RPMI7951 (cell line): ENCODE measurements around the gene OR2T3. TPM values are rescaled to one million over a fixed set of nuclear protein-coding genes. Genes with fewer than 3 reads are reported as not detected.
"Not testable (repeated sequence)": the region's sequence is repeated elsewhere in the genome, so short reads cannot be mapped to it uniquely, and the experiment has no call there.

Experiments used
- DNase-seq: peaks from one replicate; pipeline ENCODE4 v3.0.0-alpha.2; 2012; ENCODE audit warnings: low read depth
- total RNA-seq: library from RNA; depleted of rRNA; stranded (reverse); fragments of >200 nt; shearing (Covaris generic); gene quantifications from 2 replicates; pipeline ENCODE4 v1.2.3, GENCODE V29; 2014; rRNA removed

The OR2T3 gene
- total RNA-seq, 1 experiment from 2014 or later, result not detected

DNA sequence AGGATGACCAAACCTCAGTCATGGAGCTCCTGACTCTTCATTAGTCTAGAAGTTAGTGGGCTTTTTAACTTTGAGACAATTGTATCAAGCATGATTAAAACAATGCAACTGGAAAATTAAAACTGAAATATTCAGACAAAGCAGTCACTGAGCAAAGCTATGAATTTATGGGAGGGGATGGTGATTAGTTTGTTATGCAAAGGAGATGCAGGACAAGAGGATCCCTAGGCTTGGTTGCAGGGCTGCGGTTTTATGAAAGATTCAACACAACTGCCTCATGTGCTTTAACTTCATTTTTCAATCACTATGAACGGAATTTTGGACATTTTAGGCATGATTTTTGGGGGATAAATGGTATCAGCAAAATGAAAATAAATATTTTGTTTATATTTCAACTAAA, 1.0 kb upstream of the OR2T3 start:
- not testable (repeated sequence) for DNase-seq

DNA sequence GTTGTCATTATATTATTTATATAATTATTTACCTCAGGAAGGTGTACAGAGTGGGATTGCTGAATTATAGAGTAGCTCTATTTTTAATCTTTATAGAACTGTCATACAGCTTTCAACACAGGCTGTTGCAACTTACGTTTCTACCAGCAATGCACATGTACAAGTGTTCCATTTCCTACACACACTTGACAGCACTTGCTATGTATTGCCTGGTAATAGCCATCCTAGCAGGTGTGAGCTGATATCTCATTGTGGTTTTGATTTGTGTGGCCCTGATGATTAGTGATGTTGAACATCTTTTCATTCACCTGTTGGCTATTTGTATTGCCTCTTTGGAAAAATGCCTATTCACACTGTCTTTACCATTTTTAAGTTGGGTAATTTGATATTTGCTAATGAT, 2.5 kb downstream of the OR2T3 start:
- DNase-seq, result not testable (repeated sequence)

DNA sequence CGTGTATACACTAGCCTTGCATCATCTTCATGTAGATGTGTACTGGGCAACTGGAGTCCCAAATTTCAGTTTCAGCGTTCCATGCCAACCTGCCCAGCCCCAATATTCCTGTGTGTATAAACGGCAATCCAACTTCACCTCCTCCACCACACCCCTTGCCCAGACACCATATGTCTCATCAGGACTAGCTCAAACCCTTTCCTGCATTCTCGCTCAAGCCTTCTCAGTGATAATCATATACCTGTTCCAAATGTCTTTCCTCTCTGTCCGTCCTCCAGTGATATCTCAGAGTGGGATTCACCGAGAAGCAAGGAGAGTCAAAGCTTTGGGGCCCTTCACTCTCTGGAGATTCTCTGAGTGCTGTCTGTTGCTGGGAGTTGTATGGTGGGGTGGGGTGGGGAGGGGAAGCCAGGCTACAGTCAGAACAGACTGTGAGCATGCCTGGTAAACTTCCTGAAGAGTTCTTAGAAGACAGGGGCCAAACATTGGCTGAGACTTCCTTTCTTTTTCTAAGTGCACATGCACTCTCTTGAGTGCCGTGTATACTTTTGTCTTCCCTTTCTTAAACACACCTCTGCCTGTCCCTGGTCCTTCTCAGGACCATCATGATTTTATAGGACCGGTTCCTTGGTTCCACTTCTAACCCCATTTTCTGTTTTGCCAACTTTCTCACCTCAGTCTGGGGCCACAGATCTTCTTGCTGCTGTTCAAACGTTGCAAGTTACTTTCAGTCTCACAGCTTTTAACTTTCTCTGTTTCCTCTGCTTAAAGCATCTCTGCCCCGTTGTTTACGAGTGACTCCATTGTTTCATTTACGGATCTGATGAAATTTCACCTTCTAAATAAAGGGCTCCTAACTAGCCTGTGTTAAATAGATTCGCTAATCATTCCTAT, 8.8 kb downstream of the OR2T3 start:
- not testable (repeated sequence) for DNase-seq

DNA sequence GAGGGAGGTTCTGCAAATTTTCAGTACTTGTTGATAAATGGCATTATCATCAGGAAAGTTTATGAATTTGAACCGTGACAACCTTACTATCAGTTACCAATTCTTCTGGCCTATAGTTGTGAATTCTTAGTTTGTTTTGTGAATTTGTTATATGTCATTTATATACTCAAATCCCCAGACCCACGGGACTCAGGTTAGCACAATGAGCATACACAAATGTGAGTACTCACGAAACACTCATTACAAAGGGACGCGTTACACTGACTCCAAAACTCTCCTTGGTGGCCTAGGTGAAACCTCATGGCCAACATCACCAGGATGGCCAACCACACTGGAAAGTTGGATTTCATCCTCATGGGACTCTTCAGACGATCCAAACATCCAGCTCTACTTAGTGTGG, 15.1 kb downstream of the OR2T3 start, which contains the start of gene OR2T5:
OR2T5 (plus strand) TSS at position 301 of the 400 bp plus-strand sequence; CDS start at position 301, 0 bp downstream.
- not testable (repeated sequence) for DNase-seq

DNA sequence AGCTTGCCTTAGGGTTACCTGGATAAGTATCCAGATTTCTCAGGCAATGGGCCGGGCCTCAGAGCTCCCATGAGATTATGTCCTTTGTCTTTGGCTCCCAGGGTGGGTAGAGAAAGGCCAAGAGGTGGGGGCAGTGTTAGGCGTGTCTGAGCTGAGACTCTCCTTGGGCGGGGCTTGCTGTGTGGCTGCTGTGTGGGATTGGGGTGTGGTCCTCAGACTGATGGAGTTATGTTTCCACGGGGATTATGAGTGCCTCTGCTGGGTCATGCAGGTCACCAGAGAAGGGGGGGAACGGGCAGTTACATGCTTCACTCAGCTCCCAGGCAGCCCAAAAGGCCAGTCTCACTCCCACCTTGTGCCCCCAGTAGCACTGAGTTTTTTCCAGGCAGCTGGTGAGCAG, 23.5 kb downstream of the OR2T3 start:
- DNase-seq, result not testable (repeated sequence)

DNA sequence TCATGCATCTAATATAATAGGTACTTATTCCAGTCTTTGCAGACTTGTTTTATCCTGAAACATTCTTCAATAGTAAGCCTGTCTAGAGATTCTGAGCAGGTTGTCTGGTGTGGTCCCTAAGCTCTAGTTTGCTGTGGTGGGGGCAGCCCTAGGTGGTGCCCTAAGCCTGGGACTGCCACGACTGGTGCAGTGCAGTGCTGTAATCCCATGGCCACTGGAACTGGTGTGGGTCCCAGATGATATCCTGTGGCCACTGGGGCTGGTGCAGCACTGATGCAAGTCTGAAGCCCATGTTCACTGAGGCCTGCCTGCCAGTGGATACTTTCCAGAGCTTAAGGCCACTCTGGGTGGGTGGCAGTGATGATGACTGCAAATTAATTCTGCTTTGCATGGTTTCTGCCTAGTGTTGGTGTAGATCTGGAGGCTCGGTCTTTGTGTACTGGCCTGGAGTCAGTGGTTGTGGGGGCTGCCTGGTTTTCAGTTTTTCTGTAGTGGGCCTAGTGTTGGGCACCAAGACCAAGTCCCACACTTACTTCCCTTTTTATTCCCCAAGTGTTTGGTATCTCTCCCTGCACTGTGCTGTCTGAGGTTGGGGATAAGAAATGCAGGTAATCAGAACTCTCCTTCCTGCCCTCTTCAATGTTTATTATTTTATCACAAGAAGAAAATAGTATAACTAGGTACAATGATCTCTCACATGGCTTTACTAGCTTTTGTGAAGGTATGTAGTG, 27.3 kb downstream of the OR2T3 start:
- DNase-seq, result not testable (repeated sequence)

DNA sequence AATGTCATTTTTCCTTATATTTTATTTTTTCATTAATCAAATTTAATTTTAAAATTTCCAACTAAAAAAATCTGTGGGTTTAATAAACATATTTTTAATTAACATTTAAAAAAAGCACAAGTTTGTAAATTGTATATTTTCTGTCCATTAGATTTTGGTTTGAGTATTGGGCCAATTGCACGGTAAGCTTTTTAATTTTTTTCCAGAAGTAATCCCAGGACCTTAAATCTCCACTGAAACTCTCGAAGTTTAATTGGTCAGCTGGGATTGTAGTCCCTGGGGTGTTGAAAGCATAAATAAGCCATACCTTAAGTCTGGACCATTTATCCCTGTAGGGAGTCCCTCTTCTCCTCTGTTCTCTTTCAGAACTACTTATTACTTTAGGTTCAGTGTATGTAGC, 34.6 kb downstream of the OR2T3 start, which contains the start of gene OR2G6:
OR2G6 (plus strand) TSS at position 301 of the 400 bp plus-strand sequence. CDS start 13,574 bp downstream, outside the sequence.
- not testable (repeated sequence) for DNase-seq

DNA sequence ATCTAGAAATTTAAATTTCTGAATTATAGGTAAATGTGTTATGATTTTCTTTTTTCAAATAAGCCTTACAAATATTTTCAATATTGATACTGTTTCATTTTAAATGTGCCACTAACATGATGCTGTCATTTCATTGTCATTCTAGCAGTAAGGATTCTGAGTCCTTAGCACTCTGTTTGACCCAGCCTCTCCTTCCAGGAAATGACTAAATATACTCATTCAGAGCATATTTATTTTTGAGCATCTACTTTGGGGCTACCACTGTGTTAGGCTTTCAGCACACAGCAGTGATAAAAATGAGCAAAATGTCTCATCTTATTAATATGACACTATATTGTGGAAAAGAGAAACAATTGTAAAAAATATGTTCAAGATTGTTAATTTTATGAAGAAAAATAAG, 37.1 kb downstream of the OR2T3 start:
- not testable (repeated sequence) for DNase-seq

DNA sequence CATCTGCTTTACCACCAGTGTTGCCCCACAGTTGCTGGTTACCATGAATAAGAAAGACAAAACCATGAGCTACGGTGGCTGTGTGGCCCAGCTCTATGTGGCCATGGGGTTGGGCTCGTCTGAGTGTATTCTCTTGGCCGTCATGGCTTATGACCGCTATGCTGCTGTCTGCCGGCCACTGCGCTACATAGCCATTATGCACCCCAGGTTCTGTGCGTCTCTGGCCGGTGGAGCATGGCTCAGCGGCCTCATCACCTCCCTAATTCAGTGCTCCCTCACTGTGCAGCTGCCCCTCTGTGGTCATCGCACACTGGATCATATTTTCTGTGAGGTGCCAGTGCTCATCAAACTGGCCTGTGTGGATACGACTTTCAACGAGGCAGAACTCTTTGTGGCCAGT, 48.7 kb downstream of the OR2T3 start:
- no peak for DNase-seq

Other genes with a start within 250 kb of the OR2T3 start
- 0.20 TPM in 1 of 2 replicates, not detected in the other for gene OR2M4, start 241.9 kb upstream of the OR2T3 start, total RNA-seq
- not detected in 2 replicates for gene OR2T33, start 195.4 kb upstream of the OR2T3 start, total RNA-seq
- gene OR2T12, start 169.9 kb upstream of the OR2T3 start, total RNA-seq, result not detected in 2 replicates
- not detected in 2 replicates for gene OR2M7, start 148.8 kb upstream of the OR2T3 start, total RNA-seq
- not detected in 2 replicates for gene OR14C36, start 124.6 kb upstream of the OR2T3 start, total RNA-seq
- not detected in 2 replicates for gene OR2T4, start 111.7 kb upstream of the OR2T3 start, total RNA-seq
- gene OR2T6, start 97.6 kb upstream of the OR2T3 start, total RNA-seq, result not detected in 2 replicates
- gene OR2T1, start 70.3 kb upstream of the OR2T3 start, total RNA-seq, result not detected in 2 replicates
- not detected in 2 replicates for gene OR2T2, start 27.7 kb upstream of the OR2T3 start, total RNA-seq
- not detected in 2 replicates for gene OR2T5, start 15.2 kb downstream of the OR2T3 start, total RNA-seq
- gene OR2G6, start 34.7 kb downstream of the OR2T3 start, total RNA-seq, result not detected in 2 replicates
- gene OR2T29, start 89.4 kb downstream of the OR2T3 start, total RNA-seq, result not detected in 2 replicates
- gene OR2T34, start 101.4 kb downstream of the OR2T3 start, total RNA-seq, result not detected in 2 replicates
- not detected in 2 replicates for gene OR2T10, start 124.3 kb downstream of the OR2T3 start, total RNA-seq
- gene OR2T11, start 161.7 kb downstream of the OR2T3 start, total RNA-seq, result not detected in 2 replicates
- gene OR2T35, start 171.9 kb downstream of the OR2T3 start, total RNA-seq, result not detected in 2 replicates
- not detected in 2 replicates for gene OR2T27, start 182.2 kb downstream of the OR2T3 start, total RNA-seq
- not detected in 2 replicates for gene OR14I1, start 229.4 kb downstream of the OR2T3 start, total RNA-seq